Activated CD8-positive, alpha-beta T cell treated with anti-CD3 and anti-CD28 coated beads for 36 hours (primary cell): Measurements from ENCODE around the gene HDAC8. TPM values are rescaled to one million over a fixed set of nuclear protein-coding genes. Genes with fewer than 3 reads are reported as not detected.

Experiments
- ATAC-seq: fragments of 200-7000 bp; cut with Tn5 transposase; one replicate; pipeline ENCODE4 v1.10.0; 2021; ENCODE audit warnings: mild to moderate bottlenecking, moderate library complexity
- CTCF ChIA-PET: fragments of 350-600 bp; sonication (Branson Sonifier 250); formaldehyde crosslinking; loops from one replicate; lab custom pipeline; 2021; ENCODE audit warnings: antibody characterized with exemption; lab: Charles Lee
- POLR2A ChIA-PET: fragments of 350-600 bp; sonication (Branson Sonifier 250); formaldehyde crosslinking; loops from one replicate; lab custom pipeline; 2021; ENCODE audit warnings: antibody characterized with exemption; lab: Charles Lee
- DNase-seq: peaks from one replicate; pipeline ENCODE4 v3.0.0-alpha.2; 2020
- H3K27ac Mint-ChIP-seq: one replicate; pipeline ENCODE4 v1.8.0; 2021; ENCODE audit warnings: mild to moderate bottlenecking, mixed read lengths
- H3K27me3 Mint-ChIP-seq: one replicate; pipeline ENCODE4 v1.8.0; 2021; ENCODE audit warnings: mixed read lengths
- H3K36me3 Mint-ChIP-seq: one replicate; pipeline ENCODE4 v1.8.0; 2021; ENCODE audit warnings: low read depth, mixed read lengths
- H3K4me1 Mint-ChIP-seq: one replicate; pipeline ENCODE4 v1.8.0; 2021; ENCODE audit warnings: low read depth, mixed read lengths
- H3K4me3 Mint-ChIP-seq: one replicate; pipeline ENCODE4 v1.8.0; 2021; ENCODE audit warnings: mild to moderate bottlenecking, moderate library complexity, mixed read lengths
- H3K9me3 Mint-ChIP-seq: one replicate; pipeline ENCODE4 v1.8.0; 2021; ENCODE audit warnings: mixed read lengths
- intact Hi-C: fragments of 100-400 bp; cut with micrococcal nuclease; formaldehyde crosslinking; loops from one replicate; pipeline ENCODE4 v1.10.0; 2022
- total RNA-seq, 2 experiments: library from RNA; stranded (reverse); gene quantifications; one replicate each; pipeline ENCODE4 v1.2.3, GENCODE V29; 2021
- TF ChIP-seq, protein P1 (sequence below): fragments of 200-600 bp; IDR thresholded peaks from one replicate; pipeline ENCODE4 v1.8.0; 2022; ENCODE audit warnings: antibody characterized with exemption, mild to moderate bottlenecking

The HDAC8 gene
- total RNA-seq, 2 experiments from 2014 or later, result 14.6 to 17.8 TPM

GRCh38 chrX:72475338-72475737 is 97.3 kb downstream of the HDAC8 start:
- ChIA-PET POLR2A (no interaction called here), CTCF (no interaction called here)
- no peak overlapping the region for H3K4me3 Mint-ChIP-seq
- intact Hi-C loops, result no loop called here
- no peaks in the 10 kb centered on the region for H3K9me3 Mint-ChIP-seq
- H3K27me3 Mint-ChIP-seq, result no peaks in the 10 kb centered on the region
- peaks cover 19% of the 10 kb centered on the region for H3K36me3 Mint-ChIP-seq
- DNase-seq, result no peak
- TF ChIP-seq, protein P1, sequence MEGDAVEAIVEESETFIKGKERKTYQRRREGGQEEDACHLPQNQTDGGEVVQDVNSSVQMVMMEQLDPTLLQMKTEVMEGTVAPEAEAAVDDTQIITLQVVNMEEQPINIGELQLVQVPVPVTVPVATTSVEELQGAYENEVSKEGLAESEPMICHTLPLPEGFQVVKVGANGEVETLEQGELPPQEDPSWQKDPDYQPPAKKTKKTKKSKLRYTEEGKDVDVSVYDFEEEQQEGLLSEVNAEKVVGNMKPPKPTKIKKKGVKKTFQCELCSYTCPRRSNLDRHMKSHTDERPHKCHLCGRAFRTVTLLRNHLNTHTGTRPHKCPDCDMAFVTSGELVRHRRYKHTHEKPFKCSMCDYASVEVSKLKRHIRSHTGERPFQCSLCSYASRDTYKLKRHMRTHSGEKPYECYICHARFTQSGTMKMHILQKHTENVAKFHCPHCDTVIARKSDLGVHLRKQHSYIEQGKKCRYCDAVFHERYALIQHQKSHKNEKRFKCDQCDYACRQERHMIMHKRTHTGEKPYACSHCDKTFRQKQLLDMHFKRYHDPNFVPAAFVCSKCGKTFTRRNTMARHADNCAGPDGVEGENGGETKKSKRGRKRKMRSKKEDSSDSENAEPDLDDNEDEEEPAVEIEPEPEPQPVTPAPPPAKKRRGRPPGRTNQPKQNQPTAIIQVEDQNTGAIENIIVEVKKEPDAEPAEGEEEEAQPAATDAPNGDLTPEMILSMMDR, result no peak
- ATAC-seq, result no peak
- H3K27ac Mint-ChIP-seq, result no peak overlapping the region
- H3K4me1 Mint-ChIP-seq, result no peaks in the 10 kb centered on the region

- intact Hi-C loops, result no loop called here
- Mint-ChIP-seq H3K4me3 (no peak overlapping the region), H3K27me3 (no peaks in the 10 kb centered on the region), H3K9me3 (no peaks in the 10 kb centered on the region), H3K36me3 (peaks cover 28% of the 10 kb centered on the region), H3K27ac (no peak overlapping the region), H3K4me1 (no peaks in the 10 kb centered on the region)
- ChIA-PET POLR2A (no interaction called here), CTCF (no interaction called here)
- DNase-seq (no peak), ATAC-seq (no peak)
- TF ChIP-seq, protein P1, result no peak
Observed at GRCh38 chrX:72470532-72471223, 102.0 kb downstream of the HDAC8 start.

DNA sequence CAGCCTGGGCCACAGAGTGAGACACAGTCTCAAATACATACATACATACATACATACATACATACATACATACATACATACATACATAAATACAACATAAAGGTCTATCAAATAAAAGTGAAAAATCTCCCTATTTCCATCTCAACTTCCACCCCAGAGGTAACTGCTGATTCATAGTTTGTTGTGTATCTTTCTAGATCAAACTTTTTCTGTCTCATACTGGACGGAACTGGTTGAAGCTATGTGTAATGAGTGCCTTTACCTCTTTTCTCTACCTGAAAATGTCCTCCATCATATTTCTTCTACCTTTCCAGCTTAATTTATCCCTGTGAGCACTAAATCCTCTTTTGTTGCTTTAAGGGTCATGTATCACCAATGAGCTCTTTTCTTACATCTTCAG is 102.5 kb downstream of the HDAC8 start:
- ATAC-seq, result no peak
- H3K4me3 Mint-ChIP-seq, result no peak overlapping the region
- H3K4me1 Mint-ChIP-seq, result no peaks in the 10 kb centered on the region

GRCh38 chrX:72468607-72469006 is 104.0 kb downstream of the HDAC8 start:
- no peak for DNase-seq
- CTCF ChIA-PET, result no interaction called here
- peaks cover 26% of the 10 kb centered on the region for H3K36me3 Mint-ChIP-seq
- H3K27ac Mint-ChIP-seq, result no peak overlapping the region
- no peaks in the 10 kb centered on the region for H3K27me3 Mint-ChIP-seq
- H3K4me3 Mint-ChIP-seq, result no peak overlapping the region
- no peak for ATAC-seq
- intact Hi-C loops, result no loop called here
- no peaks in the 10 kb centered on the region for H3K9me3 Mint-ChIP-seq
- H3K4me1 Mint-ChIP-seq, result no peaks in the 10 kb centered on the region
- POLR2A ChIA-PET, result interaction anchor here (1.1 kb wide), 1 partner anchor 8 kb away, joined by 3 read pairs; no protein-coding TSS in a partner anchor
- TF ChIP-seq, protein P1, result no peak

More for the DNA sequence above, 102.5 kb downstream of the HDAC8 start:
- DNase-seq, result no peak
- no peaks in the 10 kb centered on the region for H3K9me3 Mint-ChIP-seq
- no peak overlapping the region for H3K27ac Mint-ChIP-seq
- CTCF ChIA-PET, result no interaction called here
- H3K36me3 Mint-ChIP-seq, result peaks cover 28% of the 10 kb centered on the region
- intact Hi-C loops, result no loop called here
- no peaks in the 10 kb centered on the region for H3K27me3 Mint-ChIP-seq
- TF ChIP-seq, protein P1, result no peak
- POLR2A ChIA-PET, result no interaction called here

DNA sequence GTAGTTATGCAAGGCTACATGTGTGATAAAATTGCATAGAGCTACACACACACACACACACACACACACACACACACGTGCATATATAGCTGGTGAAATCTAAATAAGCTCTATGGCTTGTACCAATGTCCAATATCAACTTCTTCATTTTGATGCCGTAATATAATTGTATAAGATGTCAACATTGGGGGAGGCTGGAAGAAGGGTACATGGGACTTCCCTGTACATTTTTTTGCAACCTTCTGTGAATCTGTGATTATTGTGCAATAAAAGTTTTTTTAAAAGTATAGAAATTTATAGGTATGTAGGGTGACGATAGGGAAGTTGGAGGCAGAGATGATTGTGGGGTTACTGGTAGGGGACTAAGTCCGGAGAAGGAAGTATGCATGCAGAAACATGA is 105.5 kb downstream of the HDAC8 start:
- H3K9me3 Mint-ChIP-seq, result no peaks in the 10 kb centered on the region
- no peaks in the 10 kb centered on the region for H3K4me1 Mint-ChIP-seq
- no peak overlapping the region for H3K4me3 Mint-ChIP-seq
- no peak for DNase-seq
- intact Hi-C loops, result no loop called here
- no peak for ATAC-seq
- TF ChIP-seq, protein P1, result no peak
- no peak overlapping the region for H3K27ac Mint-ChIP-seq
- H3K27me3 Mint-ChIP-seq, result no peaks in the 10 kb centered on the region
- ChIA-PET POLR2A (no interaction called here), CTCF (no interaction called here)
- H3K36me3 Mint-ChIP-seq, result peaks cover 22% of the 10 kb centered on the region
